H1 (cell line): ENCODE data around the gene INTU. TPM values are rescaled to one million over a fixed set of nuclear protein-coding genes. Genes with fewer than 3 reads are reported as not detected.

Source experiments
- CTCF ChIA-PET: fragments of 300-600 bp; sonication (Branson Sonifier 250); formaldehyde crosslinking; loops from one replicate; lab custom pipeline; 2021; ENCODE audit not compliant: partially characterized antibody; lab: Charles Lee
- POLR2A ChIA-PET: fragments of 300-600 bp; sonication (Branson Sonifier 250); formaldehyde crosslinking; loops from one replicate; lab custom pipeline; 2021; ENCODE audit warnings: inconsistent platforms; ENCODE audit not compliant: partially characterized antibody; lab: Charles Lee
- DNase-seq, 2 experiments: peaks; one replicate each; pipeline versions ENCODE4 v3.0.0 to v3.0.0-alpha.2; 2010 to 2022; ENCODE audit warnings: low spot score in 2 of 2, low read depth in 1 of 2, mixed read lengths in 1 of 2
- FAIRE-seq: peaks from 2 replicates; lab custom pipeline; 2011; peaks lifted over from hg19 to GRCh38; lab: Jason Lieb, UNC
- H2AFZ ChIP-seq: 2 replicates; pipeline ENCODE4 v1.8.1; 2012; ENCODE audit warnings: low read length, inconsistent platforms
- H2AK5ac ChIP-seq: 2 replicates; pipeline ENCODE4 v1.6.1; 2013; ENCODE audit warnings: low read depth, low read length
- H2BK120ac ChIP-seq: replicated peaks from 2 replicates; pipeline ENCODE3; 2013; ENCODE audit warnings: low read depth, low read length, inconsistent platforms
- H2BK12ac ChIP-seq: 2 replicates; pipeline ENCODE4 v1.6.1; 2013; ENCODE audit warnings: low read depth, low read length
- H2BK15ac ChIP-seq: 2 replicates; pipeline ENCODE4 v1.6.1; 2013; ENCODE audit warnings: low read length
- H2BK20ac ChIP-seq: 2 replicates; pipeline ENCODE4 v1.6.1; 2013; ENCODE audit warnings: low read length
- H2BK5ac ChIP-seq: 2 replicates; pipeline ENCODE4 v1.6.1; 2013; ENCODE audit warnings: low read depth, low read length
- H3K14ac ChIP-seq: 2 replicates; pipeline ENCODE4 v1.6.1; 2013; ENCODE audit warnings: inconsistent platforms; ENCODE audit not compliant: insufficient read length
- H3K18ac ChIP-seq: 2 replicates; pipeline ENCODE4 v1.6.1; 2013; ENCODE audit warnings: low read length; ENCODE audit errors: extremely low read depth
- H3K23ac ChIP-seq: 2 replicates; pipeline ENCODE4 v1.6.1; 2013; ENCODE audit warnings: inconsistent platforms; ENCODE audit not compliant: insufficient read length
- H3K23me2 ChIP-seq: 2 replicates; pipeline ENCODE4 v1.6.1; 2013; ENCODE audit warnings: low read depth, low read length
- H3K27ac ChIP-seq: 2 replicates; pipeline ENCODE4 v1.6.1; 2011; ENCODE audit warnings: low read depth, low read length, inconsistent platforms
- H3K27me3 ChIP-seq, 4 experiments: replicated peaks in 1 of 4; 1 replicate in 1 of 4; 2 replicates in 3 of 4; pipeline versions ENCODE4 v1.6.1 to v1.8.1; 2011 to 2013; ENCODE audit warnings: low read length in 3 of 4, mild to moderate bottlenecking in 3 of 4, inconsistent platforms in 2 of 4, mixed read lengths in 2 of 4, moderate library complexity in 1 of 4; ENCODE audit not compliant: control insufficient read depth in 3 of 4, insufficient read depth in 3 of 4; ENCODE audit errors: extremely low read depth in 1 of 4
- H3K36me3 ChIP-seq, 4 experiments: 2 replicates each; pipeline versions ENCODE4 v1.6.1 to v1.8.1; 2011 to 2013; ENCODE audit warnings: mild to moderate bottlenecking in 4 of 4, low read length in 3 of 4, moderate library complexity in 2 of 4, control low read depth in 1 of 4, inconsistent platforms in 1 of 4; ENCODE audit not compliant: insufficient read depth in 4 of 4, control insufficient read depth in 2 of 4
- H3K4ac ChIP-seq: replicated peaks from 2 replicates; pipeline ENCODE3; 2013; ENCODE audit warnings: low read length, low read depth, mixed read lengths, inconsistent platforms; ENCODE audit not compliant: insufficient read length
- H3K4me1 ChIP-seq, 4 experiments: replicated peaks in 1 of 4; 1 replicate in 1 of 4; 2 replicates in 3 of 4; pipeline versions ENCODE4 v1.6.1 to v1.8.1; 2011 to 2013; ENCODE audit warnings: low read length in 3 of 4, inconsistent platforms in 2 of 4, mixed read lengths in 1 of 4; ENCODE audit not compliant: insufficient read depth in 4 of 4, control insufficient read depth in 3 of 4
- H3K4me2 ChIP-seq, 2 experiments: 2 replicates each; pipeline versions ENCODE4 v1.6.1 to v1.8.1; 2011 to 2013; ENCODE audit warnings: low read depth in 2 of 2, low read length in 2 of 2, control low read depth in 1 of 2, inconsistent platforms in 1 of 2, mild to moderate bottlenecking in 1 of 2; ENCODE audit not compliant: insufficient read depth in 1 of 2
- H3K4me3 ChIP-seq, 4 experiments: fragments of 200-600, 300-600 bp in 1 of 4; sonication (generic), shearing (Covaris generic), sonication (Bioruptor Twin) in 1 of 4; 2 replicates each; pipeline versions ENCODE4 v1.5.1 to v1.8.1; 2011 to 2016; ENCODE audit warnings: low read length in 4 of 4, low read depth in 3 of 4, control low read depth in 2 of 4, inconsistent platforms in 2 of 4, mild to moderate bottlenecking in 2 of 4, mixed read lengths in 1 of 4, moderate library complexity in 1 of 4; ENCODE audit not compliant: insufficient read depth in 2 of 4; ENCODE audit errors: extremely low read depth in 1 of 4
- H3K56ac ChIP-seq: replicated peaks from 2 replicates; pipeline ENCODE3; 2013; ENCODE audit warnings: low read depth, mild to moderate bottlenecking, mixed read lengths, low read length, inconsistent platforms; ENCODE audit not compliant: insufficient read length
- H3K79me1 ChIP-seq: 2 replicates; pipeline ENCODE4 v1.6.1; 2013; ENCODE audit warnings: low read depth, low read length, control low read depth
- H3K79me2 ChIP-seq, 2 experiments: 2 replicates each; pipeline versions ENCODE4 v1.6.1 to v1.8.1; 2012 to 2013; ENCODE audit warnings: low read length in 2 of 2, mild to moderate bottlenecking in 2 of 2, inconsistent platforms in 1 of 2; ENCODE audit not compliant: insufficient read depth in 2 of 2, control insufficient read depth in 1 of 2
- H3K9ac ChIP-seq, 4 experiments: replicated peaks in 1 of 4; 1 replicate in 1 of 4; 2 replicates in 3 of 4; pipeline versions ENCODE4 v1.6.1 to v1.8.1; 2011 to 2013; ENCODE audit warnings: low read depth in 3 of 4, low read length in 3 of 4, control low read depth in 2 of 4, mild to moderate bottlenecking in 2 of 4, moderate library complexity in 2 of 4, inconsistent platforms in 1 of 4; ENCODE audit errors: extremely low read depth in 1 of 4
- H3K9me3 ChIP-seq, 2 experiments: 2 replicates each; pipeline versions ENCODE4 v1.6.1 to v1.8.1; 2012 to 2013; ENCODE audit warnings: mild to moderate bottlenecking in 2 of 2, moderate library complexity in 2 of 2, control low read depth in 1 of 2, inconsistent platforms in 1 of 2, low read depth in 1 of 2, low read length in 1 of 2, mixed read lengths in 1 of 2; ENCODE audit not compliant: insufficient read depth in 2 of 2
- H4K20me1 ChIP-seq, 2 experiments: replicated peaks in 1 of 2; 2 replicates each; pipeline versions ENCODE3 to v1.8.1; 2011 to 2013; ENCODE audit warnings: inconsistent platforms in 2 of 2, low read length in 2 of 2, mild to moderate bottlenecking in 1 of 2; ENCODE audit not compliant: insufficient read depth in 2 of 2, control insufficient read depth in 1 of 2
- H4K5ac ChIP-seq: 2 replicates; pipeline ENCODE4 v1.6.1; 2013; ENCODE audit warnings: low read length, low read depth, mixed read lengths, inconsistent platforms; ENCODE audit not compliant: insufficient read length
- H4K8ac ChIP-seq: 2 replicates; pipeline ENCODE4 v1.8.0; 2013; ENCODE audit warnings: mild to moderate bottlenecking, moderate library complexity, low read length, inconsistent platforms; ENCODE audit not compliant: insufficient read depth; ENCODE audit errors: extremely low read depth
- H4K91ac ChIP-seq: replicated peaks from 2 replicates; pipeline ENCODE3; 2013; ENCODE audit warnings: low read length, mixed read lengths, inconsistent platforms; ENCODE audit not compliant: insufficient read length
- CREB1 ChIP-seq: IDR thresholded peaks from 2 replicates; pipeline ENCODE4 v1.6.1; 2012; ENCODE audit warnings: inconsistent platforms
- EZH2 ChIP-seq: fragments of 200-600 bp; sonication (generic); IDR thresholded peaks from 2 replicates; pipeline ENCODE4 v1.7.1; 2012; ENCODE audit warnings: low read depth, mild to moderate bottlenecking, moderate library complexity, low read length, inconsistent platforms; ENCODE audit not compliant: severe bottlenecking
- HDAC6 ChIP-seq: IDR thresholded peaks from one replicate; pipeline ENCODE4 v1.7.1; 2012; ENCODE audit warnings: low read depth, mild to moderate bottlenecking, inconsistent platforms, low read length, moderate library complexity
- MAFK ChIP-seq: IDR thresholded peaks from 2 replicates; pipeline ENCODE4 v1.6.1; 2012; ENCODE audit warnings: low read depth, mild to moderate bottlenecking, improper control_type of control experiment, low read length
- RAD21 ChIP-seq, 2 experiments: IDR thresholded peaks in 1 of 2; conservative IDR thresholded peaks in 1 of 2; 2 replicates each; pipeline ENCODE4 v1.6.1; 2011; ENCODE audit warnings: low read depth in 2 of 2, low read length in 2 of 2, improper control_type of control experiment in 1 of 2, inconsistent platforms in 1 of 2, mild to moderate bottlenecking in 1 of 2, moderate library complexity in 1 of 2
- RFX5 ChIP-seq: IDR thresholded peaks from 2 replicates; pipeline ENCODE4 v1.6.1; 2011; ENCODE audit warnings: low read depth, low read length, improper control_type of control experiment, borderline replicate concordance
- TAF1 ChIP-seq: IDR thresholded peaks from 2 replicates; pipeline ENCODE4 v1.6.1; 2011; ENCODE audit warnings: mild to moderate bottlenecking, low read depth, low read length
- WGBS, 2 experiments: shearing (Covaris generic) in 1 of 2; methylation state at CpG; one replicate each; pipeline versions ENCODE4 v1.1.6 to v1.1.7; 2013 to 2015; ENCODE audit warnings: low lambda C conversion rate in 2 of 2, mixed read lengths in 2 of 2, inconsistent platforms in 1 of 2, low coverage in 1 of 2, missing lambda C conversion rate in 1 of 2; ENCODE audit not compliant: insufficient replicate concordance in 2 of 2, insufficient coverage in 1 of 2, insufficient read length in 1 of 2; ENCODE audit errors: extremely low coverage in 1 of 2, missing lambda C conversion rate in 1 of 2; 5-methylcytosine and 5-hydroxymethylcytosine counted together
- long read RNA-seq, 2 experiments: library from RNA in 1 of 2; library from capped mRNA in 1 of 2; stranded (forward); transcript quantifications; one replicate each; pipeline ENCODE4 v2.0.0, GENCODE V29; 2021; ENCODE audit warnings: inconsistent platforms in 1 of 2
- polyA minus RNA-seq, 3 experiments: library from RNA; depleted of rRNA, polyadenylated mRNA; stranded (reverse); fragments of >200 nt; gene quantifications; 1 replicate in 2 of 3; 2 replicates in 1 of 3; pipeline ENCODE4 v1.2.3, GENCODE V29; 2011
- polyA plus RNA-seq, 7 experiments: library from polyadenylated mRNA; depleted of rRNA in 3 of 7; stranded (reverse) in 5 of 7; unstranded in 2 of 7; fragments of >200 nt in 5 of 7; fragments of 200-250 nt in 2 of 7; gene quantifications; 1 replicate in 5 of 7; 2 replicates in 1 of 7; 4 replicates in 1 of 7; pipeline versions ENCODE4 v1.2.1 to v1.2.3, GENCODE V29; 2011 to 2013; ENCODE audit warnings: missing spikeins in 2 of 7, mixed read lengths in 2 of 7
- total RNA-seq: library from RNA; stranded (reverse); fragmentation: NEBNext Ultra II Directional; extraction: Animal tissue kit (Norgen Biotek cat#: 25700); gene quantifications from 2 replicates; pipeline ENCODE4 v1.2.1, GENCODE V29; 2021

INTU gene
- 12.8 and 15.1 TPM in 2 replicates for total RNA-seq
- 4.1 and 6.0 TPM in 2 replicates for polyA plus RNA-seq (2011; rRNA removed)
- 6.3 TPM for polyA plus RNA-seq (2011; cell fraction: cytosol; rRNA removed)
- 5.0 TPM for polyA plus RNA-seq (2011; cell fraction: nucleus; rRNA removed)
- 4.1 to 6.9 TPM (median 5.9 TPM) in 4 replicates for polyA plus RNA-seq (2012, experiment 1 of 2)
- 0.22 TPM for polyA plus RNA-seq (2012, experiment 2 of 2)
- 5.7 TPM for polyA plus RNA-seq (2013, experiment 1 of 2)
- 5.4 TPM for polyA plus RNA-seq (2013, experiment 2 of 2)
- polyA minus RNA-seq (2011; rRNA and poly(A)+ RNA removed): 18.3 and 23.0 TPM in 2 replicates
- 8.3 TPM for polyA minus RNA-seq (2011; cell fraction: cytosol; rRNA and poly(A)+ RNA removed)
- 24.3 TPM for polyA minus RNA-seq (2011; cell fraction: nucleus; rRNA and poly(A)+ RNA removed)
- long read RNA-seq, experiment 1, full-length matches to known transcripts: 1 of 9 reads
- long read RNA-seq, experiment 1, partial matches to known transcripts: 1 of 9 reads
- long read RNA-seq, experiment 1, other reads (novel, unspliced or antisense): 7 of 9 reads
- long read RNA-seq, experiment 2, partial matches to known transcripts: 1 of 4 reads
- long read RNA-seq, experiment 2, other reads (novel, unspliced or antisense): 3 of 4 reads

- Histone ChIP-seq H2AFZ (peak within 1 kb of the TSS; percentile 99), H2AK5ac (peak within 1 kb of the TSS; percentile 54; the same call in 1 of the 2 replicates), H2BK15ac (no peak within 1 kb of the TSS; the same call in 1 of the 2 replicates), H3K23me2 (peaks cover 8% of the 10 kb centered on the region), H4K91ac (no peak within 1 kb of the TSS), H4K20me1 (no peaks in the 10 kb centered on the region), H4K8ac (peak within 1 kb of the TSS; percentile 95; the same call in 1 of the 2 replicates), H2BK20ac (no peak within 1 kb of the TSS), H2BK120ac (no peak within 1 kb of the TSS), H3K4me1 (peaks cover 0 to 4% (median 0%) of the 10 kb centered on the region in 4 experiments; a peak in 1 of 7 replicates), H3K18ac (peak within 1 kb of the TSS; percentile 16; the same call in 1 of the 2 replicates), H3K36me3 (no peaks in the 10 kb centered on the region), H3K9ac (peak within 1 kb of the TSS; percentile 80 to 100 (median 89)), H3K23ac (no peak within 1 kb of the TSS), H2BK5ac (peak within 1 kb of the TSS; percentile 83), H3K79me2 (peaks cover 0 to 27% of the 10 kb centered on the region in 2 experiments; a peak in 2 of 4 replicates), H3K27ac (peak within 1 kb of the TSS; percentile 80), H3K4me3 (peak within 1 kb of the TSS; percentile 82 to 100 (median 97)), H3K9me3 (no peaks in the 10 kb centered on the region), H3K56ac (no peak within 1 kb of the TSS), H3K4ac (no peak within 1 kb of the TSS), H3K27me3 (no peaks in the 10 kb centered on the region), H3K4me2 (peak within 1 kb of the TSS; percentile 86 to 93), H3K14ac (no peak within 1 kb of the TSS), H4K5ac (peak within 1 kb of the TSS; percentile 84), H3K79me1 (no peaks in the 10 kb centered on the region; the same call in 1 of the 2 replicates), H2BK12ac (peak within 1 kb of the TSS; percentile 69)
- ChIA-PET POLR2A (interaction anchor here (0.8 to 3.8 kb wide), 3 partner anchors 9 to 248 kb away, joined by 3 to 20 read pairs (median 6); partner anchors contain the start of gene PLK4), CTCF (interaction anchor here (0.9 to 1.8 kb wide), 4 partner anchors 9 to 156 kb away, joined by 4 to 5 read pairs (median 4); no protein-coding TSS in a partner anchor)
- WGBS, 2 experiments: 2% methylated on average over 38 of the region's 38 CpGs; no CpG with 5 or more reads in 1 of the 2 experiments
- DNase-seq (peak; percentile 84 to 91), FAIRE-seq (peak; percentile 100)
- TF ChIP-seq MAFK: no peak
- no peak for TF ChIP-seq RFX5
- TF ChIP-seq RAD21 (IDR thresholded peaks at IDR 0.05 in 1 of 2, conservative IDR thresholded peaks at IDR 0.05 in 1 of 2; ENCODE audit: low read depth in 2 of 2, low read length in 2 of 2): no peak
- no peak for TF ChIP-seq EZH2
- peak; percentile 76 for TF ChIP-seq TAF1
- TF ChIP-seq HDAC6: no peak
- no peak for TF ChIP-seq CREB1
These were observed at the start of gene INTU for GRCh38 chr4:127632420-127633403. Gene INTU, plus strand, starts transcription at chr4:127632957. Its CDS starts 78 bp downstream, at chr4:127633035.
